HG03045 (cell line): ENCODE measurements around the gene LAMC2.
"Not testable (repeated sequence)": the region's sequence is repeated elsewhere in the genome, so short reads cannot be mapped to it uniquely, and the experiment has no call there.

Source experiments
- ATAC-seq: cut with Tn5 transposase; IDR thresholded peaks from one replicate; pipeline ENCODE4 v1.9.1; 2021; ENCODE audit warnings: mild to moderate bottlenecking, moderate library complexity; ENCODE audit not compliant: unreplicated experiment

Gene LAMC2

DNA sequence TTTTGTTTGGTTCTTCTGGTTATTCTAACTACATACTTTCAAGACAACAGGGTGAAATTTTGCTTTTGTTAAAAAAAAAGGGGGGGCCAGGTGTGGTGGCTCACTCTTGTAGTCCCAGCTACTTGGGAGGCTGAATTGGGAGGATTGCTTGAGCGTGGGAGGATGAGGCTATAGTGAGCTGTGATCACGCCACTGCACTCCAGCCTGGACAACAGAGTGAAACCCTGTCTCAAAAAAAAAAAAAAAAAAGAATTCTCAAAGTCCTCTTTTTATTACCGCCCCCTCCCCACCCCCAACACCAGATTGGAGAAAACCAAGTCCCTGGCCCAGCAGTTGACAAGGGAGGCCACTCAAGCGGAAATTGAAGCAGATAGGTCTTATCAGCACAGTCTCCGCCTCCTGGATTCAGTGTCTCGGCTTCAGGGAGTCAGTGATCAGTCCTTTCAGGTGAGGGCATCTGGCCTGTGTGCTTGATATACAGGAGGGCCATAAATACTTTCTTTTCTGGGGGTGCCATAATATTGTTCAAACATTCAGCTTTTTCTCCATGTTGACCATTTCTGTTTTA, 50.2 kb downstream of the LAMC2 start:
- ATAC-seq = no peak

- ATAC-seq = no peak
These were observed 51.0 kb downstream of the LAMC2 start for GRCh38 chr1:183237046-183237445.

DNA sequence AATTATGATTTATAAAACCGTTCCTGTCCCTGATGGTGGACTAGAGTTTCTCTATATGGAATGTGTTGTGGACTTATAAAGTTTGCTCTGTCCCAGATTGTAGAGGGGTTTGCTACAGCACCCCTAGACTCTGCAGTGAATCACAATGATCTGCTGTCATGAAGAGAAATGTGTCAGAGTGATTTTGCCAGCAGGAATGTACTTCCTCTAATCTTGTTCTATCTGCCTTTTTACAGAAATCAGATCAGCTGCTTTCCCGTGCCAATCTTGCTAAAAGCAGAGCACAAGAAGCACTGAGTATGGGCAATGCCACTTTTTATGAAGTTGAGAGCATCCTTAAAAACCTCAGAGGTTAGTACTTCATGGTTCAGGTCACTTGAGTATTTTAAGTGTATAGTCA, 52.0 kb downstream of the LAMC2 start:
- no peak for ATAC-seq

- ATAC-seq = no peak
These were observed 53.2 kb downstream of the LAMC2 start for GRCh38 chr1:183239220-183239742.

DNA sequence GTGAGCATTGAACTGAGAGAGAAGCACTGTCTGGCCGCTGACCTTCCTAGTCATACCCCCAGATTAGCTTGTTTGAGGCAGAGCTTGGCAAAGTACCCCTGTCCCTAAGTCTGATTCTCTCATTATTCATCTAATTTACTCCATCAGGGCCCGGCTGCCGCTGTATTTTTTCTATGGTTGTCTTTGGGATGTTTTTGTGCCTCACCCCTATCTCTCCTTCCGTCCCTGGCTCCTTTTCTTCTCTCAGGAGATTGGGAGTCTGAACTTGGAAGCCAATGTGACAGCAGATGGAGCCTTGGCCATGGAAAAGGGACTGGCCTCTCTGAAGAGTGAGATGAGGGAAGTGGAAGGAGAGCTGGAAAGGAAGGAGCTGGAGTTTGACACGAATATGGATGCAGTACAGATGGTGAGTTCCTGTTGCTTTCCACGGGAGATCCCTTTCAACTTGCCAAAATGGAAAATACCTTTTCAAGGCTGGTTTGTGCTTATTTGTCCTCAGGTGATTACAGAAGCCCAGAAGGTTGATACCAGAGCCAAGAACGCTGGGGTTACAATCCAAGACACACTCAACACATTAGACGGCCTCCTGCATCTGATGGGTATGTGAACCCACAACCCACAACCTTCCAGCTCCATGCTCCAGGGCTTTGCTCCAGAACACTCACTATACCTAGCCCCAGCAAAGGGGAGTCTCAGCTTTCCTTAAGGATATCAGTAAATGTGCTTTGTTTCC, 53.9 kb downstream of the LAMC2 start:
- ATAC-seq = no peak

- no peak for ATAC-seq
These were observed 54.4 kb downstream of the LAMC2 start for GRCh38 chr1:183240526-183240825.

GRCh38 chr1:183240853-183241252, 54.8 kb downstream of the LAMC2 start:
- not testable (repeated sequence) for ATAC-seq

DNA sequence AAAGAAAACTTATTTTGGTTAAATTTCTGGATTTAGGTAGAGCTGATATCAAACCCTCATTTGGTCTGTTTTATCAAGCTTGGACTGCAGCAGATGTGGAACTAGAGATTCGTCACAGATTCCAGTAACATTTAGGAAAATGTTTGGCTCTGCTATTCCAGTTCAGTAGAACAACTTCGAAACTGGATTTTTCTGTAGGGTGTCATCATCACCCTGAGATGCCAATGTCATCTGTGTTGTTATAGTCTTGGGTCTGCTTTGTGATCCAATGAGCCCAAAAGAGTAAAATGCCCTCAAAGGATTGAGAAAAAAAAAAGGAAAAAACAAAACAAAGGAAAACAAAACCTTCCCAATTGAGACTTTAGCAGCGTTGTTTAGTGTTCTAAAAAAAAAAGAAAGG, 55.4 kb downstream of the LAMC2 start:
- ATAC-seq = no peak

- ATAC-seq = no peak
These were observed 56.5 kb downstream of the LAMC2 start for GRCh38 chr1:183242556-183242955.

GRCh38 chr1:183243161-183244050, 57.3 kb downstream of the LAMC2 start:
- ATAC-seq = no peak

GRCh38 chr1:183244466-183244865, 58.4 kb downstream of the LAMC2 start:
- ATAC-seq = no peak

GRCh38 chr1:183245357-183245756, 59.3 kb downstream of the LAMC2 start:
- no peak for ATAC-seq

- no peak for ATAC-seq
These were observed 60.4 kb downstream of the LAMC2 start for GRCh38 chr1:183246436-183246835.

DNA sequence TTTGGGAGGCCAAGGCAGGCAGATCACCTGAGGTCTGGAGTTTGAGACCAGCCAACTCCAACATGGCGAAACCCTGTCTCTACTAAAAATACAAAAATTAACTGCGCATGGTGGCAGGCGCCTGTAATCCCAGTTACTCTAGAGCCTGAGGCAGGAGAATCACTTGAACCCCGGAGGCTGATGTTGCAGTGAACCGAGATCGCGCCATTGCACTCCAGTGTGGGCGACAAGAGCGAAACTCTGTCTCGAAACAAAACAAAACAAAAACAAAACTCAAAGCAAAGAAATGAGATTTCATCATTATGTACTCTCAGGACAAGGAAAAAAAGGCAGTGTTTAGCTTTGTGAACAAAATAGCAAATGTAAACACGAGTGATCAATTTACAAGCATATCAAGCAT, 61.0 kb downstream of the LAMC2 start:
- no peak for ATAC-seq

GRCh38 chr1:183247484-183247883, 61.4 kb downstream of the LAMC2 start:
- ATAC-seq = no peak

GRCh38 chr1:183247931-183248330, 61.9 kb downstream of the LAMC2 start:
- ATAC-seq = no peak

DNA sequence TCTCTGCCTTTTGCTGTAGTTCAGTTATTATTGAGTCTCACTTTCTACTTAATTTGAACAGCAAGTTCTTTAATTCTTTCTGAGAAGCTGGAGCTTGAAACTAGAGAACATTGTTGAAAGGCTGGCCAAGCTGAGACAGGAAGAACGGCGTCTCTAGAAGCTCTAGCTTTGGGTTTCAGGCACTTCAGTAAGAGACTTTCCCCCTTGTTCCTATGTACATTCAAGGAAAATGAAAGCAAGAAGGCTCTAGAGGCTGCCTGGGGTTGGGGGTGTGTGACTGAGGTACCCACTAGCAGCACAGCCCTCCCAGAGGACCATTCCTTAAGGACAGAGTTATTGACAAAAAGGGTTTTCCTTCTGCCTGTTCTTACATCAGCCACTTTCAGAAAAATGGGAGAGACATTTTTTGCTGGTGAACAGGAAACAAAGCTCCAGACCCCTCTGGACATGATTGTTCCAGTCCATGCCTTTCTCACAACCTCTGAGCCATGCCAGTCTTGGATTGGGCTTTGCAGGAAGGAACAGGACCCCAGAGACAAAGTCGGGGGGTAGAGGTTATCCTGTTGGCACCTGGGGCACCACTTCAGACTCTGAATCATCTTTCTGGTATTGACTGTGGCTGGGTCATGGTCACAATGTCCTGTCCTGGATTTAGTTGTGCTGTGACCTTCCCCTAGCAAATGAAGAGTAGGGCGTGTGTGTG, 63.1 kb downstream of the LAMC2 start:
- ATAC-seq = no peak

- no peak for ATAC-seq
These were observed 63.9 kb downstream of the LAMC2 start for GRCh38 chr1:183249941-183250452.

GRCh38 chr1:183251101-183251958, 65.3 kb downstream of the LAMC2 start:
- no peak for ATAC-seq

DNA sequence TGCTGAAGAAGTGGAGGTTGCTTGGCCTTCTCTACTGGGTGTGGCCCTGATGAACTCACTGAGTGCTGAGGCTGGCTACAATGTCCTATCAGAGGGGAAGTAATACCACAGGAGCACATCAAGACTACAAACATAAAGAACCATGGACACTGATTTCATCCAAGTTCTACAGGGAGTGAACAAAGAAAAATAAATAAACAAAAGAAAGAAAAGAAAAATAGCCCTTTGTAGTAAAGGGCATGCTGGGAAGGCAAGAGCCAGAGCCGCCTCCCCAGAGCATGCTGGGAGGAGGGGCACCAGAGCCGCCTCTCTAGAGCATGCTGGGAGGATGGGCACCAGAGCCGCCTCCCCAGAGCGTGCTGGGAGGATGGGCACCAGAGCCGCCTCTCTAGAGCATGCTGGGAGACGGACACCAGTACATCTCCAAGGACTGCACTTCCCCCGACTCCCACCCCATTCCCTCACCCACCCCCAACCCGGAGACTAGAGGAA, 65.9 kb downstream of the LAMC2 start:
- no peak for ATAC-seq
